ENCODE results near the gene VPS37B.

VPS37B gene

DNA sequence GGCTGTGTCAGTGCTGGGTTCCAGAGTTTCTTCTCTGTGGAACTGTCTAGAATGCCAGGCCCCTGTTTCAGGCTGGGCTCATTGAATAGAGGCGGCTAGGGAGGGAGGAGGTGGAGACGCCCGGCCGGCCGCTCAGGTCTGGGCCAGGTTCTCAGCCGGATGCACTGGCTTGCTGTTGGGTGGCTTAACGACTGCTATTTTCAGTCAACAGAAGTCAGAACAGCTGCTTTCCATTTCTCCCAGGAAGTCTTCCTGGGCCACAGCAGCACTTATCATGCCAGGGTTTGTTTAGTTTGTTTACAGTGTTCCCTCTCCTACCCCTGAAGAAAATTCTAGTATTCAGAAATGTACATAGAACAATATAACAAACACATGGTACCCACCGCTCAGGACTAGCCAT is 26.0 kb upstream of the VPS37B start:
- Histone ChIP-seq H3K27me3 (ENCODE audit: control insufficient read depth, insufficient read depth, low read length) (no peaks in the 10 kb centered on the region), H3K27ac (no peak overlapping the region)

DNA sequence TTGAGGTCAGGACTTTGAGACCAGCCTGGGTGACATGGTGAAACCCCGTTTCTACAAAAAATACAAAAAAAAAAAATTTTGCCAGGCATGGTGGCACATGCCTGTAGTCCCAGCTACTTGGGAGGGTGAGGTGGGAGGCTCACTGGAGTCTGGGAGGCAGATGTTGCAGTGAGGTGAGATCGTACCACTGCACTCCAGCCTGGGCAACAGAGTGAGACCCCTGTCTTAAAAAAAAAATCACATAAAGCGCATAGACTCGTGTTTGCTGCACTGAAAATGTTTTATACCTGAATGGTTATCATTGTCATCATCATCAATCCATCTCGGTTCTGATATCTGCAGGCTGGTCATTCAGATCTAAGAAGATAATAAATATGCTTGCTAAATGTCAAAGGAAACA is 24.8 kb upstream of the VPS37B start:
- no peak overlapping the region for H3K4me2 ChIP-seq (ENCODE audit: low read length)
- no peaks in the 10 kb centered on the region for H3K27me3 ChIP-seq (ENCODE audit: control insufficient read depth, insufficient read depth, low read length)
- no peaks in the 10 kb centered on the region for H3K36me3 ChIP-seq (ENCODE audit: control insufficient read depth, insufficient read depth, low read length)
- no peaks in the 10 kb centered on the region for H3K79me2 ChIP-seq
- H3K9me3 ChIP-seq (ENCODE audit: control insufficient read depth, low read length): no peaks in the 10 kb centered on the region
- H3K9ac ChIP-seq: no peak overlapping the region
- peaks cover 12% of the 10 kb centered on the region for H3K4me1 ChIP-seq
- TF ChIP-seq, protein P1, sequence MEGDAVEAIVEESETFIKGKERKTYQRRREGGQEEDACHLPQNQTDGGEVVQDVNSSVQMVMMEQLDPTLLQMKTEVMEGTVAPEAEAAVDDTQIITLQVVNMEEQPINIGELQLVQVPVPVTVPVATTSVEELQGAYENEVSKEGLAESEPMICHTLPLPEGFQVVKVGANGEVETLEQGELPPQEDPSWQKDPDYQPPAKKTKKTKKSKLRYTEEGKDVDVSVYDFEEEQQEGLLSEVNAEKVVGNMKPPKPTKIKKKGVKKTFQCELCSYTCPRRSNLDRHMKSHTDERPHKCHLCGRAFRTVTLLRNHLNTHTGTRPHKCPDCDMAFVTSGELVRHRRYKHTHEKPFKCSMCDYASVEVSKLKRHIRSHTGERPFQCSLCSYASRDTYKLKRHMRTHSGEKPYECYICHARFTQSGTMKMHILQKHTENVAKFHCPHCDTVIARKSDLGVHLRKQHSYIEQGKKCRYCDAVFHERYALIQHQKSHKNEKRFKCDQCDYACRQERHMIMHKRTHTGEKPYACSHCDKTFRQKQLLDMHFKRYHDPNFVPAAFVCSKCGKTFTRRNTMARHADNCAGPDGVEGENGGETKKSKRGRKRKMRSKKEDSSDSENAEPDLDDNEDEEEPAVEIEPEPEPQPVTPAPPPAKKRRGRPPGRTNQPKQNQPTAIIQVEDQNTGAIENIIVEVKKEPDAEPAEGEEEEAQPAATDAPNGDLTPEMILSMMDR (IDR thresholded peaks at IDR 0.05): no peak
- no peak overlapping the region for H3K4me3 ChIP-seq (ENCODE audit: low read depth, low read length)
- H2AFZ ChIP-seq: no peak overlapping the region
- H3K27ac ChIP-seq: no peak overlapping the region

More for the DNA sequence above, 26.0 kb upstream of the VPS37B start:
- H3K79me2 ChIP-seq: no peaks in the 10 kb centered on the region
- H3K4me3 ChIP-seq (ENCODE audit: low read depth, low read length): no peak overlapping the region
- peaks cover 12% of the 10 kb centered on the region for H3K4me1 ChIP-seq
- no peaks in the 10 kb centered on the region for H3K9me3 ChIP-seq (ENCODE audit: control insufficient read depth, low read length)
- H2AFZ ChIP-seq: no peak overlapping the region
- H3K9ac ChIP-seq: no peak overlapping the region
- H3K36me3 ChIP-seq (ENCODE audit: control insufficient read depth, insufficient read depth, low read length): no peaks in the 10 kb centered on the region
- no peak overlapping the region for H3K4me2 ChIP-seq (ENCODE audit: low read length)
- TF ChIP-seq, protein P1 (IDR thresholded peaks at IDR 0.05): no peak

DNA sequence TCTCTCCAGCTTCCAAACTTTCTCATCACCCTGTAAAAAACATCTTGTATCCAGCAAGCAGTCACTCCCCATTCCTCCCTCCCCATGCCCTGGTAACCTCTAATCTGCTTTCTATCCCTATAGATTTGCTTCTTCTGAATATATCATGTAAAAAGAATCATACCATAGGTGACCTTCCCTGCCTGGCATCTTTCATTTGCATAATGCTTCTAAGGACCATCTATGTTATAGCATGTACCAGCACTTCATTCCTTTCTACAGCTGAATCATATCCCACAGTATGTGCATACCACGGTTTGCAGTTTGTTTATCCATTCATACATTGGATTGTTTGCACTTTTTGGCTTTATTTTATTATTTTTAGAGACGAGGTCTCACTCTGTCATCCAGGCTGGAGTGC is 22.9 kb upstream of the VPS37B start:
- peaks cover 12% of the 10 kb centered on the region for H3K4me1 ChIP-seq
- no peaks in the 10 kb centered on the region for H3K79me2 ChIP-seq
- H3K9ac ChIP-seq: no peak overlapping the region
- H3K9me3 ChIP-seq (ENCODE audit: control insufficient read depth, low read length): no peaks in the 10 kb centered on the region
- no peak overlapping the region for H3K4me2 ChIP-seq (ENCODE audit: low read length)
- no peak overlapping the region for H3K27ac ChIP-seq
- H3K27me3 ChIP-seq (ENCODE audit: control insufficient read depth, insufficient read depth, low read length): no peaks in the 10 kb centered on the region
- H3K36me3 ChIP-seq (ENCODE audit: control insufficient read depth, insufficient read depth, low read length): no peaks in the 10 kb centered on the region
- no peak overlapping the region for H2AFZ ChIP-seq
- H3K4me3 ChIP-seq (ENCODE audit: low read depth, low read length): no peak overlapping the region
- TF ChIP-seq, protein P1 (IDR thresholded peaks at IDR 0.05): no peak

DNA sequence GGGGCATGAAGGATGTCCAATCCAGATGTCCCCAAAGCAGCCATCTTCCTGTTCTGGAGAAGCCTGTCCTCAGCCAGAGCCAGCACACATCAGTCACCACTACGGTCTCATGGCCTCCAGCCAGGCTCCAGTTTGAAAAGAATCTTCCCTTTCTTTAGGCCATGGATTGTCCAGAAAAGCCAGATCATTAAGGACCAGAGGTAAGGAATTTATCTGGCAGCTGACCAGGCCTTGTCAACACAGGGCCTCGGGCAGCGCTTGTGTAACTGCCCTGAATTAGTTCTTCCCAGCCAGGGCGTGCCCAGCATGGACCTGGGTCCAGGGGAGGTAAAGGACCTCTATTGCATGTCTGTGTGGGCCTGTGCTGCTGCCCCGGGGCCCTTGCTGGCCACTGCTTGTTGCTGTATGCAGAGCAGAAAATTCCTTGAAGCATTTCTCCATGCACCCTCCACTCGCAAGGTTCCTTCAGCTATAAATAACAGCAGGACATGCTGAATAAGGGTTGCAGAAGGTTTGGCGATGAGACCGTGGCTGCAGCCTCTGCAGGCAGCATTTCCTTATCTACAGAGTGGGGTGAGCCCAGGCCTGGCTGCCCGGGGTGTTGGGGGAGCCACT is 21.7 kb upstream of the VPS37B start:
- H2AFZ ChIP-seq: peak overlapping the region; percentile 71
- H3K4me2 ChIP-seq (ENCODE audit: low read length): peak overlapping the region; percentile 37
- no peak overlapping the region for H3K4me3 ChIP-seq (ENCODE audit: low read depth, low read length)
- no peaks in the 10 kb centered on the region for H3K36me3 ChIP-seq (ENCODE audit: control insufficient read depth, insufficient read depth, low read length)
- peak overlapping the region; percentile 57 for H3K27ac ChIP-seq
- peaks cover 12% of the 10 kb centered on the region for H3K4me1 ChIP-seq
- no peaks in the 10 kb centered on the region for H3K79me2 ChIP-seq
- no peak overlapping the region for H3K9ac ChIP-seq
- no peaks in the 10 kb centered on the region for H3K27me3 ChIP-seq (ENCODE audit: control insufficient read depth, insufficient read depth, low read length)
- no peaks in the 10 kb centered on the region for H3K9me3 ChIP-seq (ENCODE audit: control insufficient read depth, low read length)
- TF ChIP-seq, protein P1 (IDR thresholded peaks at IDR 0.05): no peak

Data from parathyroid adenoma (tissue), 2 donors.